HG03175 (cell line): ENCODE data around the gene RAB19.
"Not testable (repeated sequence)": the region's sequence is repeated elsewhere in the genome, so short reads cannot be mapped to it uniquely, and the experiment has no call there.

Source experiments
- ATAC-seq: cut with Tn5 transposase; IDR thresholded peaks from one replicate; pipeline ENCODE4 v1.9.1; 2021; ENCODE audit warnings: mild to moderate bottlenecking, moderate library complexity; ENCODE audit not compliant: unreplicated experiment

RAB19 gene

GRCh38 chr7:140400381-140400780 lies 3.5 kb upstream of the RAB19 start:
- ATAC-seq = no peak

DNA sequence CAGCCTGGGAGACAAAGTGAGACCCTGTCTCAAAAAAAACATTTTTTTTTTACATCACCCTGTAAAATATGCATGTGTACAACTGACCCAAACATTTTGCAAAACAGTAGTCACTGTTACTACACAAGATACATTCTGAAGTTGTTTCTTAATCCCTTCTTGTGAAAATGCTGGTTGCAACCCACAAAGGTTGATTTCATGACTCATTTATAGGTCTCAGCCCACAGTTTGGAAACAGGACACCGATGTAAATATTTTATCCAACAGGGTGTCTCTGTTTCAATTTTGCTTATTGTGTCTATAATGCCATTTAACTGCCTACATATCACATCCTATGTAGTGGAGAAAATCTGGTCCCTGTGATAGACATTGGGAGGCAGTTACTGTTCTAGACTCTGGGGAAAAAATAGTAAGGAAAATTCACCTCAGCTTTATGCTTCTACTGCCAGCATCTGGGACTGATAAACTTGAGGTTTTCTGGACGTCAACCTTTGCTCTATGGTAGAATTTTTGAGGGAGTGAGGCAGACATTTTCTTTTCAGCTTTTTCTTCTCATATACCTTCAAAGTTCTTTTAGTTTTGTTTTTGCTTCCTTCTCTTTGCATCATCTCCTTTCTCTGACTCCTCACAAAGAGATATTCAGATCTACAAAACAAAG lies 1.6 kb upstream of the RAB19 start:
- no peak for ATAC-seq

- no peak for ATAC-seq
Observed at GRCh38 chr7:140404565-140405065, 757 bp downstream of the RAB19 start.

DNA sequence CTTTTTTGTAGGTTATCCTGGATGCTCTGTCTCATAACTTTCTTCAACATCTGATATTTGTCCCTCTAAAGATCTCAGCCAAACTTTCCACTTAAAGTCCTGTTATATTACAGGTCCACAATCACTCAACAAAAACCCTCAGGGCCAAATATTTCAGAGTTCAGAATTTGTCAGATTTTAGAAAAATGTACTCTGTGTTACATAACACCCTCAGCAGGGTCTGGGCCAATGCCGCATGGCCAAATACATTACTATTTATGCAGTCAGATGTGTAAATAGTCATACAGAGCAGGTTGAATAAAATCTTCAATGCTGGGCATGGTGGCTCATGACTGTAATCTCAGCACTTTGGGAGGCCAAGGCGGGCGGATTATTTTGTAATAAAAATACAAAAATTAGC lies 11.5 kb downstream of the RAB19 start:
- ATAC-seq = no peak

- not testable (repeated sequence) for ATAC-seq
Observed at GRCh38 chr7:140415816-140416215, 12.0 kb downstream of the RAB19 start.

- ATAC-seq = no peak
Observed at GRCh38 chr7:140416560-140416959, 12.7 kb downstream of the RAB19 start.

DNA sequence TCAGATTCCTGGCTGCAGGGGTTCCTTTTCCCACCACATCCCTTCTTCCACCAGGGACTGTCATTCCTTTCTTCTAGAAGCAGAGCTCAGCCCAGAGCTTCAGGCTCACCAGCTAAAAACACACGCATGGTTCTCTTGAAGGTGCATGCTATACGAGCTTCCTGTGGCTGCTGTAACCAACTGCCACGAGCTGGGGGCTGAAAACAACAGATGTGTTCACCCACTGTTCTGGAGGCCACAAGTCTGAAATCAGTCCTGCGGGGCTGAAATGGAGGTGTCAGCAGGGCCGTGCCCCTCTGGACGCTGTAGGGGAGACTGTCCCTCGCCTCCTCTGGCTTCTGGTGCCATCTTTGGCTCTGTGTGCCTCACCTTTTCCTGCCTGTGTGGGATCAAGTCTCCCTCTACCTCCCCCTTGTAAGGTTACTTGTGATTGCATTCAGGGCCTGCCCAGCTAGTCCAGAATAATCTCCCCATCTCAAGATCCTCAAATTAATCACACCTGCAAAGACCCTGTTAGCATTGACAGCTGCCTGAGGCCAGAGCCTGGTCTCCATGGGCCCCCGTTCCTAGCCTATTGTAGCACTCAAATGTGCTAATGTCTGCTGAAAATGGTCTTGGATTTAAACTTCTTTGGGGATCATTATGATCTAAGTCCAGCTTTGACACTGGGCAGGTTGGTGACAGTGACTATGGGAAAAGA lies 13.7 kb downstream of the RAB19 start:
- ATAC-seq = no peak

DNA sequence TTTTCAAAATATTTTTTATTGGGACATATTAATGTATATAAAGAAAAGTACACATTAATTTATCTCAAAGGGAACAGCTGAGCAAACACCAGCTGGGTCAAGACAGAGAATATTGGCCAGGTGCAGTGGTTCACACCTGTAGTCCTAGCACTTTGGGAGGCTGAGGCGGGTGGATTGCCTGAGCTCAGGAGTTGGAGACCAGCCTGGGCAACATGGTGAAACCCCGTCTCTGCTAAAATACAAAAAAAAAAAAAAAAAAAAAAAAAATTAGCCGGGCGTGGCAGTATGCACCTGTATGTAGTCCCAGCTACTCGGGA lies 14.3 kb downstream of the RAB19 start:
- ATAC-seq = not testable (repeated sequence)

- ATAC-seq = no peak
Observed at GRCh38 chr7:140418653-140419052, 14.8 kb downstream of the RAB19 start.

GRCh38 chr7:140421521-140421920 lies 17.7 kb downstream of the RAB19 start:
- no peak for ATAC-seq

GRCh38 chr7:140423501-140423900 lies 19.6 kb downstream of the RAB19 start:
- no peak for ATAC-seq

GRCh38 chr7:140425718-140426117 lies 21.9 kb downstream of the RAB19 start:
- ATAC-seq = no peak

DNA sequence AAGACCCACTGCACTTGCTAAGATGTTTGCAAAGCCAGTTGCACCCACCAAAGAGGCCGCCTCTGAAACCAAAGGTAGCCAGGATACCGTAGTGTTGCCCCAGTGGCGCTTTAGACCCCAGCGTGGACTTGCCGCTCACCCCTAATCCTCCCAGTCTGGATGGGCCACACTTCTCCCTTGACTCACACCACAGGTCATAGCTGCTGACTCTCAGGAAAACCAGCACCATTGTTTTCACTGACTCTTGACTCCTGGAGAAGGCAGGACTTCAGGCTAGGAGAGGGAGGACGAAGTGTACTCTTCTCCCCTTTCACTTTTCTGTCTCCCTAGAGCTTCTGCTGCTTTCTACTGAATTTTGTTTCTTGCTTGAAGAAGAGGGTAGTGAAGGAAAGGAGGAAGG lies 22.3 kb downstream of the RAB19 start:
- ATAC-seq = no peak

GRCh38 chr7:140433396-140433795 lies 29.5 kb downstream of the RAB19 start:
- no peak for ATAC-seq

DNA sequence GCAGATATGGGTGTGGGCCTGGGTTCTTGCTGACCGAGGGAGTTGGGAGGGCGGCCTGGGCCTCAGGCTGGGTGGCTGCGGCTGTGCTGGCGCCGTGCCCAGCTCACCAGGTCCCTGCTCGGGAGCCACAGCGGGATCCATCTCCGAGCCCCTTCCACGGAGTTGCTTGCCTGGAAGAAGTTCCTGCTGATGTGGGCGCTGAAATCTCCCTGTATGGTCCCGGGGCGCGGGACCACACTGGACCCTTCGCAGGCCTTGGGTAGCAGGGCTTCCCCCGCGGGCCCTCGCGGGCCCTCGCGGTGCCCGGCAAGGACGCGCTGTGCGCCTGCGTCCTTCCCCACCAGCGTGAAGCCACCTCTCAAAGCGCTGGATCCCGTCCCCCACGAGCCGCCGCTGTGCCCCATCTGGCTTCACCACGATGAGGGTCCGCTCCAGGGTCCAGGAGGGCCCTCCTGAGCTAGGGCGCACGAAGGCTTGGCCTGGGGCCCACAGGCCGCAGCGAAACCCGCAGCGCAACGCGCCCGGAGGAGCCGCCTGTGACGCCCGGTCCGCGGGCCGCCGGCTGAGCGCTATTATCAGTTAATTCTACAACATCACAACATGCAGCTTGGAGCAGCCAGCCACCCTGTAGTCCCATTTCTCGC lies 31.5 kb downstream of the RAB19 start:
- no peak for ATAC-seq

GRCh38 chr7:140439359-140439758 lies 35.5 kb downstream of the RAB19 start:
- ATAC-seq = no peak

DNA sequence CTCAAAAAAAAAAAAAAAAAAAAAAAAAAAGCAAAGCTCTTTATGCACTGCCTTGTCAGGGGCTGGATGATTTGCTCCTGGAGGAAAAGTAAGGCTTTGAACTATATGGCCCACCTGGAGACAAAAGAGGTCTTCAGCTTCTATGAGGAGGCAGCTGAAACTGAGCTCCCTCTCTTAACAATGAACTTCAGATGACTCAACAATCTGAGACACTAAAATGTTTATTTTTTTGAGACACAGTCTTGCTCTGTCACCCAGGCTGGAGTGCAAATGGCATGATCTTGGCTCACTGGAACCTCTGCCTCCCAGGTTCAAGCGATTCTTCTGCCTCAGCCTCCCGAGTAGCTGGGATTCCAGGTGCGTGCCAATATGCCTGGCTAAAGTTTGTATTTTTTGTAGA lies 36.7 kb downstream of the RAB19 start:
- no peak for ATAC-seq

GRCh38 chr7:140441519-140441918 lies 37.7 kb downstream of the RAB19 start:
- no peak for ATAC-seq

DNA sequence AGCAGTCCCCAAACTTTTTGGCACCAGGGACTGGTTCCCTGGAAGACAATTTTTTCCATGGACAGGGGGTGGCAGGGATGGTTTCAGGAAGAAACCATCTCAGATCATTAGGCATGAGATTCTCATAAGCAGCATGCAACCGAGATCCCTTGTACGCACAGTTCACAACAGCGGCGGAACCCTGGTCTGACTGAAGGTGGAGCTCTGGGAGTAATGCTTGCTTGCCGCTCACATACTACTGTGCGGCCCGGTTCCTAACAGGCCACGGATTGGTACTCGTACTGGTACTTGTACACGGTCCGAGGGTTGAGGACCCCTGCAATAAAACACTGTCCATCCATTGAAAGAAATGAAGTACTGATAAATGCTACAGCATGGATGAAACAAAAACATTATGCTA lies 42.6 kb downstream of the RAB19 start:
- ATAC-seq = no peak

DNA sequence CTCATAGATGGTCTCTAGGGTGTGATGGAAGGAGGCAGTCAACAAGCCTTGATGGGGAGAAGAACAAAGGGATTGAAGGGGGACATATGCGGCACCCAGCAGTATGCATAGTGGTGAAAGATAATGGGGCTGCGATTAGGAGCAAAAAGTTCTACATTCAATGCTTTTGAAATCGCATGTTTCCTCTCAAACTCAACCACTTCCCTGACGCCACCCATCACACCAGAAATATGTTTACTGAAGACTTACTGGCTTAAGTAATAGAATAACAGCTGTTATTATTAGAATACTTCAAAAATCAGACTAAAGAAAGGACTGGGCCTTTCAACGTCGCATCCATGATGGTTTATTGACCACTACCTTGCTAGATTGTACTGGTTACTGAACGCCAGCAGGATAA lies 44.0 kb downstream of the RAB19 start:
- ATAC-seq = no peak

- ATAC-seq = no peak
Observed at GRCh38 chr7:140448781-140449480, 45.1 kb downstream of the RAB19 start.

- ATAC-seq = no peak
Observed at GRCh38 chr7:140451716-140452115, 47.9 kb downstream of the RAB19 start.
